ENCODE data around the gene MBTPS2. TPM values are rescaled to one million over a fixed set of nuclear protein-coding genes. Genes with fewer than 3 reads are reported as not detected.

The MBTPS2 gene
- polyA plus RNA-seq, 3 donors, result 2.0 to 7.4 (median 4.6) TPM

- Mint-ChIP-seq H3K4me3 (no peak overlapping the region), H3K36me3 (no peaks in the 10 kb centered on the region), H3K4me1 (no peaks in the 10 kb centered on the region), H3K27me3 (ENCODE audit: low read depth in 3 of 3) (peaks cover 0 to 3% (median 0%) of the 10 kb centered on the region in 3 donors), H3K27ac (no peak overlapping the region), H3K9me3 (peaks cover 0 to 5% (median 0%) of the 10 kb centered on the region in 7 donors)
- Histone ChIP-seq H3K4me3 (replicated peaks in 1 of 3; ENCODE audit: low read depth in 2 of 3, low read length in 3 of 3) (no peak overlapping the region), H3K4me1 (ENCODE audit: control insufficient read depth in 1 of 2, insufficient read depth in 2 of 2, low read length in 2 of 2) (no peaks in the 10 kb centered on the region), H3K36me3 (replicated peaks in 1 of 2; ENCODE audit: control insufficient read depth in 1 of 2, insufficient read depth in 2 of 2, low read length in 2 of 2) (no peaks in the 10 kb centered on the region), H3K9ac (ENCODE audit: insufficient read depth, low read length, poor library complexity, severe bottlenecking) (no peak overlapping the region), H2AFZ (ENCODE audit: insufficient read depth, low read depth, low read length, poor library complexity, severe bottlenecking) (no peak overlapping the region), H4K20me1 (ENCODE audit: insufficient read depth, low read length) (no peaks in the 10 kb centered on the region), H3K9me3 (replicated peaks in 1 of 2; ENCODE audit: control insufficient read depth in 1 of 2, insufficient read depth in 1 of 2, low read length in 2 of 2) (no peaks in the 10 kb centered on the region), H3K27me3 (ENCODE audit: control insufficient read depth in 2 of 2, insufficient read depth in 2 of 2, low read length in 2 of 2) (no peaks in the 10 kb centered on the region), H3K4me2 (replicated peaks; ENCODE audit: extremely low read depth, low read length, poor library complexity, severe bottlenecking) (no peak overlapping the region), H3K79me2 (ENCODE audit: insufficient read depth, low read length) (no peaks in the 10 kb centered on the region), H3K27ac (ENCODE audit: low read depth in 1 of 2, low read length in 2 of 2) (no peak overlapping the region)
- no peak for DNase-seq
- no peak for TF ChIP-seq CTCF (IDR thresholded peaks at IDR 0.05)
- no CpG with 5 or more reads among the region's 1 CpG for WGBS (ENCODE audit: insufficient coverage)
- intact Hi-C loops (cut with micrococcal nuclease), result no loop called here
These were observed 72.8 kb downstream of the MBTPS2 start for GRCh38 chrX:21912220-21912619.

- no peaks in the 10 kb centered on the region for H3K27me3 ChIP-seq (ENCODE audit: control insufficient read depth in 2 of 2, insufficient read depth in 2 of 2, low read length in 2 of 2)
- Mint-ChIP-seq H3K4me3 (no peak overlapping the region), H3K27ac (no peak overlapping the region), H3K9me3 (peaks cover 0 to 5% (median 0%) of the 10 kb centered on the region in 7 donors), H3K27me3 (ENCODE audit: low read depth in 3 of 3) (peaks cover 0 to 3% (median 0%) of the 10 kb centered on the region in 3 donors), H3K36me3 (no peaks in the 10 kb centered on the region), H3K4me1 (no peaks in the 10 kb centered on the region)
- DNase-seq, result no peak
- no peak overlapping the region for H3K4me3 ChIP-seq (replicated peaks in 1 of 3; ENCODE audit: low read depth in 2 of 3, low read length in 3 of 3)
- H4K20me1 ChIP-seq (ENCODE audit: insufficient read depth, low read length), result no peaks in the 10 kb centered on the region
- no CpG with 5 or more reads among the region's 4 CpGs for WGBS (ENCODE audit: insufficient coverage)
- no peaks in the 10 kb centered on the region for H3K4me1 ChIP-seq (ENCODE audit: control insufficient read depth in 1 of 2, insufficient read depth in 2 of 2, low read length in 2 of 2)
- no peaks in the 10 kb centered on the region for H3K36me3 ChIP-seq (replicated peaks in 1 of 2; ENCODE audit: control insufficient read depth in 1 of 2, insufficient read depth in 2 of 2, low read length in 2 of 2)
- TF ChIP-seq CTCF (IDR thresholded peaks at IDR 0.05), result no peak
- no peak overlapping the region for H3K9ac ChIP-seq (ENCODE audit: insufficient read depth, low read length, poor library complexity, severe bottlenecking)
- no peak overlapping the region for H3K4me2 ChIP-seq (replicated peaks; ENCODE audit: extremely low read depth, low read length, poor library complexity, severe bottlenecking)
- no peaks in the 10 kb centered on the region for H3K79me2 ChIP-seq (ENCODE audit: insufficient read depth, low read length)
- no peaks in the 10 kb centered on the region for H3K9me3 ChIP-seq (replicated peaks in 1 of 2; ENCODE audit: control insufficient read depth in 1 of 2, insufficient read depth in 1 of 2, low read length in 2 of 2)
- H3K27ac ChIP-seq (ENCODE audit: low read depth in 1 of 2, low read length in 2 of 2), result no peak overlapping the region
- no peak overlapping the region for H2AFZ ChIP-seq (ENCODE audit: insufficient read depth, low read depth, low read length, poor library complexity, severe bottlenecking)
- intact Hi-C loops (cut with micrococcal nuclease), result no loop called here
These were observed 73.6 kb downstream of the MBTPS2 start for GRCh38 chrX:21912989-21913388.
